Skeletal muscle cell (primary cell): ENCODE results near the gene FAM120A.

ENCODE experiments used
- DNase-seq: peaks from one replicate; pipeline ENCODE4 v3.0.0-alpha.2; 2010; ENCODE audit warnings: low read depth
- H3K4me3 ChIP-seq: 2 replicates; pipeline ENCODE4 v1.5.1; 2011; ENCODE audit warnings: low read depth, mild to moderate bottlenecking, control low read depth, low read length, moderate library complexity

The FAM120A gene

DNA sequence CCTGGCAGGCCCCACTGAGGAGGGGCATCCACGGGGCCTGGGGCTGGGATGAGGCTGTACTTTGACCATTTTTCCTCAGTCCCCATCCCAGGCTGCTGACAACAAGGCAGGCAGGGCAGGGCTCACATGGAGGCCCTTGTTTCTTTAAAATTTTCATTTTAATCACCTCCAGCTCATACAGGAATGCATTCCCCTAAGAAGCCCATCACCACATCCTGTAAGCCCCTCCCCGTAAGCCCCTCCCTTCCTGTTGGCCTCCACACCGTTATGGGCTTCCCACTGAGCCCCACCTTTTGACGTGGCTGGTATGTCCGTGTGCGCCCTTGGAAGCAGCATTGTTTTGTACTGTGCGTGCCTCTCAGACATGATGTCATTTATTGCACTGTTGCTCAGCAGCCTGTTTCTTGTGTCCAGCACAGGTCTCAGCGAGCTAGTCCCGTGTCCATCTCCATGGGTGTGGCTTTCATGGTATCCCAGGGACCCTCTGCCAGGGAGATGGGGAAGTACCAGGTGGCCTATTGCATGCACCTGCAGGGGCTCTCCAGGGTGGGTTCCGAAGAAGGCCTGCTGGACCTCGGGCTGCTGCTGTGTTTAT, 147.3 kb downstream of the FAM120A start:
- DNase-seq, result no peak
- H3K4me3 ChIP-seq, result no peak overlapping the region

DNA sequence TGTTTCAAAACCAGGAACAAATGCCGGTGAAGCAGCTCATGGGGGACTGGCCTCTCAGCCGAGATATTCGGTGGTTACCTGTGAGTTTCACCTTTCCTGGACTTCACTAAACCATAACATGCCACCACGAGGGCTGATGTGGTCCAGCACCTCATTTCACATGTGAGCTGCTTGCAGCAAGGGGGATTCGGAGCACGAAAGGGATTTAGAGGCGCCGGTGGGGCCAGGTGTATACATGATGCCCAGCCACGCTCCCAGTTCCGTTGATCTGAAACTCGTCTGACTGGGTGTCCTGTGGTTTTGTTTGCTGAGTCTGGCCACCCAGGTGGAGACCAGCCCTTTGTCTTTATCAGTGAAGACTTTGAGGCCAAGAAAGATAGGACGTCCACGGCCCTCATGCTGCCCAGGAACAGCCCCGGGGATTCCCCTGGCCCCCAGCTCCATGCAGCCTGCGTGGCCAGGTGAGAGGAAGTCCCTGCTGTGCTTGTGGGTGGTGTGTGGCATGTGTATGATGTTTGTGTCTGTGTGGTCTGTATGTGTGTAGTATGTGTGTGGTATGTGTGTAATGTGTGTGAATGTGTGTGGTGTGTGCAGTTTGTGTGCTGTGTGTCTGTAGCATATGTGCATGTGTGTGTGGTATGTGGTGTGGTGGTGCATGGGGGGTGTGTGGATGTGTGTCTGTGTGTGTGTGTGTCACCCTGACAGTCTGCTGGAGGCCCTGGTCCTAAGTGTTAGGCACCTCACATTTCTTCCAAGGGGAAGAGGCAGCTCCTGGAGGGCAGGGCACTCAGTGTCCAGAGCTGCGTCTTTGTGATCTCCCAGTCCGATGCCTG, 148.3 kb downstream of the FAM120A start:
- no peak overlapping the region for H3K4me3 ChIP-seq
- no peak for DNase-seq

- no peak overlapping the region for H3K4me3 ChIP-seq
- DNase-seq, result no peak
These were observed 149.0 kb downstream of the FAM120A start for GRCh38 chr9:93600504-93600903.

DNA sequence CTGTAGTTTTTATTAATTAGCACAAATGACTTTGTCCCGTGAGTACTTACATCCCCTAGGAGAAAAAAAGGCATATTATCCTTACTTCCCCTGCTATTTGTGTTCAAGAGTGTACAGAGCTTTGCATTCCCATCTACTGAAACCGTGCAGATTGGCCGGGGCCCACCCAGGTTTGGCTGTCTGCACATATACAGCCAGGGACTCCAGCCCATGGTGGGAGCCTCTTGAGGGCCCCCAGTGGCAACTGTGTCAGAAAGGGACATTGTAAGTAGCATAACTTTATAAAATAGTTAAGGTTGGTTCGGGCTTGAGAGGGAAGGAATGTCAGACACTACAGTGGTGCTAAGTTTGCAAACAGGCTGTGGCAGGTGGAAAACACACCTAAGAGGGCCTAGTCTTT, 149.6 kb downstream of the FAM120A start:
- no peak for DNase-seq
- H3K4me3 ChIP-seq, result no peak overlapping the region

- no peak for DNase-seq
- H3K4me3 ChIP-seq, result no peak overlapping the region
These were observed 150.2 kb downstream of the FAM120A start for GRCh38 chr9:93601666-93602065.

- no peak overlapping the region for H3K4me3 ChIP-seq
- no peak for DNase-seq
These were observed 151.5 kb downstream of the FAM120A start for GRCh38 chr9:93603011-93603410.

DNA sequence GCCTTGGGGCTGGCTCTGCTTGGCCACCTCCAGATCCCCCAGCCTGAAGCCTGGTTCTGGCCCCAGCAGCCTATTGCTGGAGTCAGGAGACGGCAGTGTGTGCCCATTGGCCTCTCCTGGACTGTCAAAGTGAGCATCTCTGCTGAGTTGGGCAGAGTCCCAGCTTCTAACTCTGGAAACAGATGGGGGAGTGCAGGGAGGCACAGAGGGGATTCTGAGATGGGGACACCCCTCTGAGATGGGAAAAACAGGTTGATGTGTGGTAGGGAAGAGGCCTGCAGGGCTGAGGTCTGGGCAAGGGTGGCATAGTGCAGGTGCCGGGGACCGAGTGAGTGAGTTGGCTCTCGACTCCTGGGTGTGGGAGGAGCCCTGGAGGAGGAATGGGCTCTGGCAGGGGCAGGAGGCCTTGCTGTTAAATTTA, 152.4 kb downstream of the FAM120A start:
- no peak overlapping the region for H3K4me3 ChIP-seq
- no peak for DNase-seq

GRCh38 chr9:93606187-93606586, 154.7 kb downstream of the FAM120A start:
- no peak overlapping the region for H3K4me3 ChIP-seq
- no peak for DNase-seq

GRCh38 chr9:93610206-93610605, 158.7 kb downstream of the FAM120A start:
- H3K4me3 ChIP-seq, result no peak overlapping the region
- no peak for DNase-seq

GRCh38 chr9:93612052-93612795, 160.7 kb downstream of the FAM120A start:
- no peak overlapping the region for H3K4me3 ChIP-seq

GRCh38 chr9:93612796-93613154, 161.3 kb downstream of the FAM120A start:
- DNase-seq, result no peak
- H3K4me3 ChIP-seq, result no peak overlapping the region

More at GRCh38 chr9:93612052-93612795, 160.7 kb downstream of the FAM120A start:
- DNase-seq, result no peak

GRCh38 chr9:93613174-93613573, 161.7 kb downstream of the FAM120A start:
- no peak for DNase-seq
- no peak overlapping the region for H3K4me3 ChIP-seq

DNA sequence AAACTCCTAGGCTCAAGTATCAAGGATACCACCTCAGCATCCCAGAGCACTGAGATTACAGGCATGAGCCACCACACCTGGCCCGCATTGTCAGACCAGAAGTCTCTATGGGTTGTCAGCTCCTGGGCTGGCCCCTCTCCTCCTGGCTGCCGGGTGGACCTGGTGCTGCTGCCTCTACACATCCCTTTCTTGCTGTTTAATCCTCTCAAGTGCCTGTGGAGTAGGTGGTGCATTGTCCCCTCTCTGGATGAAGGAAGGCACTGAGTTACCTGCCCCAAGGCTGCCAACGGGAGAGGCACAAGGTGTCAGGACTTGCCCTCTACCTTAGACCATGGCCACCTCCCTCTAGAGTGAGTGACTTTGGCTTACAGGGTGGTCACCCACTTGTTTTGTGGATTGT, 162.3 kb downstream of the FAM120A start:
- no peak for DNase-seq
- H3K4me3 ChIP-seq, result no peak overlapping the region

- H3K4me3 ChIP-seq, result no peak overlapping the region
- no peak for DNase-seq
These were observed 163.5 kb downstream of the FAM120A start for GRCh38 chr9:93614830-93615468.
